Activated effector memory CD4-positive, alpha-beta T cell treated with anti-CD3 and anti-CD28 coated beads, Interleukin-2, amount 50 U/mL, for 16 hours (primary cell): ENCODE results near the gene DDHD1.
"Not testable (repeated sequence)": the region's sequence is repeated elsewhere in the genome, so short reads cannot be mapped to it uniquely, and the experiment has no call there.

Experiments
- DNase-seq: peaks from one replicate; pipeline ENCODE4 v3.0.0-alpha.2; 2020

Gene DDHD1

DNA sequence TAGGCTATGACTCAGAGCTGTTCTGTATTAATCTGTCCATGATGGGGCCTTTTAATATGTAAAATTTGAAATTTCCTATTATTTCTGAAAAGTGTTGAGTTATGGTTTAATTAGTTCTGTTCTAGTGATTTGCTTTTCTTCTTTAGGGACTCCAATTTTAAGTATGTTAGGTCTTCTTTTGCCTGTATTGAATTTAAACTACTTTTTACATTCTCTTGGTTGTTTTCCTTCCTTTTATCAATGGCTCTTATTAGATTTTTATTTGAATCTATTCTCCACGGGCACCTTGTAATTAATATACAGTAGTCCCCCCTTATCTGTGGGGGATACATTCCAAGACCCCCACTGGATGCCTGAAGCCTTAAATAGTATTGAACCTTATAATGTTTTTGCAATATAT, 46.4 kb downstream of the DDHD1 start:
- no peak for DNase-seq

DNA sequence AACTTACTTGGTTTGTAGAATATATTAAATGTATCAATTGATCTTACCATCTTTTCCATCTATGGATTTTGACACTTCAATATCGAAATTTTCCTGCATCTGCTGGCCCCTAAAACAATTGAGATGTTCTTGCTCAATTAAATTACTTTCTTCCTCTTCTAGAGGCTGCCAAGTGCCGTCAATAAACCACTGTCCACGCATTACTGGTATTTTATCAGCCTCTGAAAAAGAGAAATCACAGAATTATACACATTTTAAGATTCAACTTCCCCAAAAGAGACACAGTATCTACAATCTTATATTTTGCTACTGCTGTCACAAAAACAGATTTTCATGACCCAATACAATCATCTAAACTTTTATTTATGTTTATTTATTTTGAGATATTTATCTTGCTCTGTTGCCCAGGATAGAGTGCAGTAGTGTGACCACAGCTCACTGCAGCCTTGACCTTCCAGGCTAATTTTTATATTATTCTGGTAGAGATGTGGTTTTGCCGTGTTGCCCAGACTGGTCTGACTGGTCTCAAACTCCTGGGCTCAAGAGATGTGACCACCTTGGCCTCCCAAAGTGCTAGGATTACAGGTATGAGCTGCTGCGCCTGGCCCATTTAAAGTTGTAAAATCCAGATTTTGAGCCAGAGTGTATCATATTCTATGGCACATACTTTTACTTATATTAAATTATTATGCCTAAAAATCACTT, 49.3 kb downstream of the DDHD1 start:
- no peak for DNase-seq

DNA sequence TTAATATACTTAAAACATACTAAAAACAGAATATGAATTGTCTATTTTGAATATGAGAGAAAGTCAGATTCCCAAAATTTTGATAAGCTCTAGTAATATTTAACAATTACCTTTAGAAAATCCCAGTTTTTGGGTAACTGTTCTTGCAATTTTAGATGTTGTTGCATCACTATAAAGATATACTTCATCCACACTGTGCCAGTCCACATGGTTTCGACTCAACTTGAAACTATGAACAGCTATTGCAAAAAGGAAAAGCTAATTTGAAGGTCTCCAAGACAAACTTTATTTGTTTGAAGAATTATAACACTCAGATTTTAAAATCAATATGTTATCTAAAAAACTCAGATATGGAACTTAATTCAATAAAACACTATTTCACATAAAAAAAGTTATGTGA, 59.9 kb downstream of the DDHD1 start:
- DNase-seq: no peak

DNA sequence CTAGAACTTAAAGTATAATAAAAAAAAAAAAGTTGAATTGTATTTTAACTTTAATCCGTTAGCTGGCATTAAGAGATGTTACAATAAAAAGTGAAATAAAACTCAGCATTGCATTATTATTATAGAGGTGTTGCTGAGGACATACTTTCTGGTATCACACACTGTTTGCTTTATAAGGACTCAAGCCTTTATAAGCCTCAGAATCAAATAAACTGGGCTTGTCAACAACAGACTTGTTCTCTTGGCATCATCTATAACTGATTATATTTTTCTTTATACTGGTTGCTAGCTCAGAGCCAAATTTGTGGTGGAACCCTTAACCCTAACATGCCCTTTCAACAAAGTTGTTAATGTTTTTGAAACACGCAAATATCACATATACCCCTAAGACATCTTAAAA, 62.3 kb downstream of the DDHD1 start:
- no peak for DNase-seq

DNA sequence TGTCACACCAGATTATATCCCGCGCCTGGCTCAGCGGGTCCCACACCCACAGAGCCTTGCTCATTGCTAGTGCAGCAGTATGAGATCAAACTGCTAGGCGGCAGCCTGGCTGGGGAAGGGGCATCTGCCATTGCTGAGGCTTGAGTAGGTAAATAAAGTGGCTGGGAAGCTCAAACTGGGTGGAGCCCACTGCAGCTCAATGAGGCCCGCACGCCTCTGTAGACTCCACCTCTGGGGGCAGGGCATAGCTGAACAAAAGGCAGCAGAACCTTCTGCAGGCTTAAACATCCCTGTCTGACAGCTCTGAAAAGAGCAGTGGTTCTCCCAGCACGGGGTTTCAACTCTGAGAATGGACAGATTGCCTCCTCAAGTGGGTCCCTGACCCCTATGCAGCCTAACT, 68.2 kb downstream of the DDHD1 start:
- not testable (repeated sequence) for DNase-seq

DNA sequence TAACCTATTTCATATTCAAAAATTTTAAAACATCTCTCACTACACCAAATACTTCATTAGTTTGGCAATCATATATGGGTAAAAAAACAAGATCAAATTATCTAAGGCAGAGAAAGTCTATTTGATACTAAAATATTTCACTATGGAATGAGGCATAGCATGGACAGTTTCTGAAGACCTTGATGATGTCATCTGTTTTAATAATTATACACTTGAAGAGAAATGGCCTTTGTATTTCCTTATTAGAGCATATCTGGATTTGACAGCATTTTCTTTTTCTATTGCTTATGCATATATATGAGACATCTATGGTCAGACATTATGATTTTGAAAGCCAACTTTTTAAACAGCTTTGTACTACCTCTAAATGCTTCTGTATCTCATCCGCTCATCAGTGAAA, 88.6 kb downstream of the DDHD1 start:
- no peak for DNase-seq

DNA sequence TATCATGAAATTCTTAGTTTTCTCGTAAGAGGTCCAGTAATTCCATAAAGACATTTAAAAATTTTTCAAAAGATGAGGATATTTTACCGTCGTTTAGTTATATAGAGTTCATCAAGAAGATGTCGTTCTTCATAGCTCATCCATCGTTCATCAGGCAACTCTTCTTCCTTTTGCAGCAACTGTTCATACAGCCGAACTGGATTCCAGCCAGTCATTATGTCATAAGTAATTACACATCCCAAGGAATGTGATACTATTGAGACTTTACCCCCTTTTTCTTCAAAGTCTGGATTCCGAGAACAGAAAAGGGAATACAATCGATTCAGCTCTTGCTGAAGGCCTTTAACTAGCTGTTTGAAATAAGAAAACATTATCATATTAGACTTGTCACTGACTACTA, 90.3 kb downstream of the DDHD1 start:
- no peak for DNase-seq

DNA sequence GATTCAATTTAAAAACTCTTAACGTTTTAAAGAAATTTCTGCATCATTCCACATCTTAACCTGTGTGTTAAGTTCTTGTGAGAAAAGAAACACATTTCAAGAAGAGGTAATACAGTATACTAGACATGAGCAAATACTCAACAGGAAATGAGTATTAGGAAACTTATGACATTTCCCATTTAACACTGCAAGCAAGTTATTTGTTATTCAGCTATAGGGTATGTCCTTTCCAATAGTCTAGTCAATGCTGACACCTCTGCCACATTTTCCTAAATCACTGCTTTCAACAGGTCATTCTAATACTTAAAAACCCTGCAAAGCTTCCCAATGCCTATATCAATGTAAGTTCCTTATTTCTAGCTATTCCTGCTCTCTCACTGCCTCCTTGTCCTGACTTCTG, 93.1 kb downstream of the DDHD1 start:
- no peak for DNase-seq

DNA sequence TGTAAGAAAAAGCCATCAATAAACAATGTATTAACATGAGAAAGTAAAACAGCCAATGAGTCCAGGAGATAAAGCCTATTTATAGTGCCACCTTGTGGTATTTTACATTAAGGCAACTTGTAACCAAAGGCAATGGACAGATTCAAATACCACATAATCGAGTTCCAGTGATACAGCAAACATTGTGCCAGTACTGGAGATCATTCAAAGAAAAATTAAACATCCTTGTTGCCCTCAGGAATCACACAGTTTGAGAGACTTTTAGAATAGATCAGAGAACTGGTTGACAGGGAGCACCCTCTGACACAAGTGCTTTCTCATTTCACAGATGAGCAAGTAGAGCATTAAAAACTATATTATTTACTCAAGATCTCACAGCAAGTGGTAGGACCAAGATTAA, 98.1 kb downstream of the DDHD1 start:
- no peak for DNase-seq

DNA sequence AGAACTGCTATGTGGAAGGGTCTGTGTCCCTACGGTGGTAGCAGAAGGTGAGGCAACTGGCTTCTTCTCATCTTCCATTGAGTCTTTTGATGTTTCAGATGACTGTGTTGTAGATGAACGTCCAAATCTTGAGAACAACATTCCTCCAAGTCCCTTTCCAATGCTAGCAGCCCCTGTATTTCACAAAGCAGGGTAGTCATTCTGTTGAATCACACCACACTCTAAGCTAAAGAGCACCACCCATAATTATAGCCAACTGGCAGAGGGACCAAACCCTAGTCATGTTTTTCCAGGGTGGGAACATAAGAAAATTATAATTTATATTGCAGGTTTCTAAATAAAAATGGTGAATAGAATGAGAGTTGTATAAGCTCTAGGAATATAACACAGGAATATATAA, 98.7 kb downstream of the DDHD1 start:
- DNase-seq: no peak

DNA sequence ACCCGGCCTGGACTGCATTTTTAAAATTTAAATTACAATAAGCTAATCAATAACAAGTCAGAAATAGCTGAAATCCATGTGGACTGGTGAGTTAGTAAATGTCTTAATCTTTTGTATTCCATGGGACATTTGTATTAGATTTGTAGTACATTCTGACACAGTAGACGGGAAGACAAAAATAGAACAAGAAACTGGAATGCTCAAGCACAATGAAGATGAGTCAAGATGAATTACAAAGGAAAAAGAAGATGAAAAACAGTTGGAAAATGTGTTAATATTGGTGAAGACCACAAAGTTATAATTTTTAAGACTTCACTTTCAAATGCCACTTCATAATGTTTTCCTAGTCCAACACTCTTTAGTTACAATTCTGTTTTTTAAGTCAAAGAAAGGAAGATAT, 104.5 kb downstream of the DDHD1 start:
- no peak for DNase-seq

DNA sequence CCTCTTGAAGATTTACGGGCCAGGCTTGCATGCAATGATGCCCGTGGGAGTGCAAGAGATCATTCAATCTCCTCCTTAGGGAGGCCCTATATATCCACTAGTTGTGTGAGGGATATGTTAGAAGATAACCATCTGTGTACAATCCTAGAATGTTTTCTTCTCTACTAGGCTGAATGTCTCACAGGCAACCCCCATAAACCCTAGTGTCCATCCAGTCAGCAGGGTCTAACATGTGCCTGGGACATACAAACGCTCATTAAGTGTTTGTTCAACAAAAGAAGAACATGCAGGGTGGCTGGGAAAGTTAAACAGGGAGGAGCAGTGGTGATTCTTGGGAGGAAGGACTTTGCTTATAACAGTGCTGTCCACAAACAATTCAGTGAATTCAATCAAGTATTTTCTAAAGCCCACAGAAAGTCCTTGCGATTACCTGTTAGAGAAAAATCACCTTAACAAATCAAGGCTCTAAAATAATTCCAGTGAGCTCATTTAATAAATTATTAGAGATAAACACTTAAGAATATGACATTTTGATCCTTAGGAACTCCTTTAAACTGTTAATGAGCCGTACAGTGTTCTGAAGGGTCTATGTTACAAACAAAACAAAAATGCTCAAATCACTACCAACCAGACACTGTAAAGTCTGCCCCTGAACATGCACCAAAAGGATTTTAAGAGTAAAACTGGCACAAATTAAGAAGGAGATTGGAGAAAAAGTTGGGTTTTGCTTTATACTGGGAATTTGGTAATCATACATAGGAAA, 105.6 kb downstream of the DDHD1 start:
- DNase-seq: no peak

DNA sequence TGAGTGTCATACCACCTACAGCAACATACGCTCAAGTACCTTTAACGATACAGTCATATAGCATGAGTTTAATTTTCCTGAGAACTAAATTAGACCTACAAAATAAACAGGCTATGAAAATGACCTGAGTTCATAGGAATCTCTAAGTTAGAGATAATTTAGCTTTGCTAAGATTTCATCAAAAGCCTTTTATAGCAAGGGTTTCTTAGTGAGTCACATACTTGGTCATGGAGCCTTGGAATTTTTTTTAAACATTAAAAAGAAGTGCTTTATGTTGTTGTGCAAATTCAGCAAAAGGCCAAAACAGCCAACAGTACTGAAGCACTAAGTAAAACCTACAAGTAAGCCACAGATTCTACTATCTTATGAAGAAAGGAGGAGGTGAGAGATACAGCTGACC, 108.6 kb downstream of the DDHD1 start:
- no peak for DNase-seq

DNA sequence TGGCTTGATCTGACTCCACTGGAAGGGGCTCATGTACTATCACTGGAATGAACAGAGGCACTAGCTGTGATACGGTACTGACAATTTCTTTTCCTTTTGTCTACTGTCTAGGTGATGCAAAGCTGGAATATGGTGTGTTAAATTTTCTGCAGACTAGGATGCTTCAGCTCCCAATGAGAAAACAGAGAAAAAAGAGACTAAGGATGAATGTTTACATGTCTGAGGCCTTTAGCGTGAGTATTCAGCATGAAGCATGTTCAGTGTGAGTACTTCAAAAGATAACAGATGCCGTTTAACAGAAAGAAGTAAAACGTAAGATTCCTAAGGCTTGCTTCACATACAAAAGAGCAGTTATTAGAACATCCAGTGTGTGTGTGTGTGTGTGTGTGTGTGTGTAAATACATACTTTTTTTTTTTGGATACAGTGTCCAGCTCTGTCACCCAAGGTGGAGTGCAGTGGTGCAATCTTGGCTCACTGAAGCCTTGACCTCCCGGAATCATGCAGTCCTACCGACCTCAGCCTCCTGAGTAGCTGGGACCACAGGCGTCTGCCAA, 110.0 kb downstream of the DDHD1 start:
- no peak for DNase-seq

DNA sequence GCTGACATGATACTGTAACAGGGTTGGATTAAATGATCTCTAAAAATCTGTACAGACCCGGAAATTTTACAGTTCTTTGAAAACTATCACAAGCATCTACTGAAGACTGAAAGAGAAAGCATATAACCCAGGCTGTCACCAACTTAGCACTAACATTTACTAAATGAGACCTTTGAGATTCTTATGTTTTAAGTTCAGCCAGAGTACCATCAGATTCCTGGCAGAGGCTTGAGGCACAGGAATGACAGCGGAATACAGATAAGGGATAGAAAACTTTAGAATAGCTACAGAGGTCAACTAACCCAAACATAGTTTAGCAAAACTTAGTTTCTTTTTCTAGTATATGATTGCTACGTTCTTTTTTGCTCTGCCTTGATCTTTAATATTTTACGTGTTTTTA, 110.6 kb downstream of the DDHD1 start:
- no peak for DNase-seq

DNA sequence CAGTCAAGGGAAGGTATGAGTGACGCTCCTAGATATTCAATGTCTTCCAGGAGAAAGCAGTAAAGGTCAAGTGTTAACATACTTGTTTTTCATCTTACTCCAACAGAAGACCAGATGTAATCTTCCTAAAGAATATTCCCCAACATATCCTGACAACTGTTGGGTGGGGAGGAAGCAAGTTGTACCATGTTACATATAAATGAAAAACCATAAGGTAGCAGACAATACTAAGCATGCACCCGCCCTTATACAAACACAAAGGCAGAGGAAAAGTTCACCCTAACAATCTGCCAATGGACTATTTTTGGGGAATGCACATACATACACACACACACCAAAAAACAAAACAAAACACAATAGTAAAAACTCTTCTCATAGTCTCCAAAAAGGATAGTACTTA, 112.1 kb downstream of the DDHD1 start:
- no peak for DNase-seq

DNA sequence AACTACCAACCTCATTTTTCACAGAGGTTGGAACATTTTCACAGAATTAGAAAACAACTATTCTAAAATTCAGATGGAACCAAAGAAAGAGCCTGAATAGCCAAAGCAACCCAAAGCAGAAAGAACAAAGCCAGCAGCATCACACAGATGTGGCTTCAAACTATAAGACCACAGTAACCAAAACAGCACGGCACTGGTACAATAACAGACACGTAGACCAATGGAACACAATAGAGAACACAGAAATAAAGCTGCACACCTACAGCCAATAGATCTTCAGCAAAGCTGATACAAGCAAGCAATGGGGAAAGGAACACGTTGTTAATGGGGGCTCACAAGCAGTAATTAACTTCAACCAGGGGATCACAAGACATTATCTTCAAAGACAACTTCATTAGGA, 114.5 kb downstream of the DDHD1 start:
- no peak for DNase-seq

DNA sequence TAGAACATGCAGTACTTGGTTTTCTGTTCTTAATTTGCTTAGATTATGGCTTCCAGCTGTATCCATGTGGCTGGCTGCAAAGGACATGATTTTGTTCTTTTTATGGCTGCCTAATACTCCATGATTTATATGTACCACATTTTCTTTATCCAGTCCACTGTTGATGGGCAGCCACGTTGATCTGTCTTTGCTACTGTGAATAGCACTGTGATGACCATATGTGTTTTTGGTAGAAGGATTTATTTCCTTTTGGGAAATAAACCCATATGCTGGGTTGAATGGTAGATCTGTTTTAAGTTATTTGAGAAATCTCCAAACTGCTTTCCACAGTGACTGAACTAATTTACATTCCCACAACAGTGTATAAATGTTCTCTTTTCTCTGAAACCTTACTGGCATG, 116.1 kb downstream of the DDHD1 start:
- DNase-seq: no peak

DNA sequence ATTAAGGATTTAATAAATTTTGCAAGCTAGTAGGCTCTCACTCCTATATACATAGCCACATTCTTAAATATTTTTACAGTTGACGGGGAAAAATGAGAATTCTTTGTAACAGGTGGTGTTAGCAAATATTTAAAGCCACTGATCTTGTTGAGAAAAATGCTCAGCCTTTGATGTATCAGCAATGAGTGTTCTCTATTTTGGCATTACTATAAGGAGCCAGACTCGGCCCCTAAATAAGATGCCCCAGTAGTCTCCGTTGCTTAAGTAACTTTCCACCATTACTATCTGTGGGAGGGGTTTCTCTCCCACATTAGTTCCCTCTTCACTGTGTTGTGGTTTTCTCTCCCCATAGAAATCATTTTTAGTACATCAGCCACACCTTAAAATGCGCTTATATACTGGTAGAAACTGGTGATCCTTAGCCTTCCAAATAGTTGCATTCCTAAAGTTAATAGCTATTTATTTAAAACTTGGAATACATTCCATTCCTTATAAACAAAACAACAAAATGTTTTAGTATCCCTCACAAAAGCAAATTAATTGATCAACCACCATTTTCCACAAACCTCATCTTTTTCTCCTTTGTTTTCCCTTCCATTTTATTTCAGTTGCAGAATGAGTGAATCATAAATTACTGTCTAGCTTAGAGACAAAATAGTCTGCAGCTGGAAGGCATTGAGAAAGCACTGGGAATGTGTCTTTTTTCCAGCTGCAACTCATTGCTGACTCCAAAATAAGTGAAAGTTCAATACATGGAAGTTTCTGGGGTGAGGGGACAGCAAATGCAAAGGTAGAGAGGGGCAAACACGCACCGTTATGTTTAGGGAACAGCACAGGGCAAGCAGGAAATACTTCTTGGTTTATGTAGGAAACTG, 117.5 kb downstream of the DDHD1 start:
- DNase-seq: no peak

DNA sequence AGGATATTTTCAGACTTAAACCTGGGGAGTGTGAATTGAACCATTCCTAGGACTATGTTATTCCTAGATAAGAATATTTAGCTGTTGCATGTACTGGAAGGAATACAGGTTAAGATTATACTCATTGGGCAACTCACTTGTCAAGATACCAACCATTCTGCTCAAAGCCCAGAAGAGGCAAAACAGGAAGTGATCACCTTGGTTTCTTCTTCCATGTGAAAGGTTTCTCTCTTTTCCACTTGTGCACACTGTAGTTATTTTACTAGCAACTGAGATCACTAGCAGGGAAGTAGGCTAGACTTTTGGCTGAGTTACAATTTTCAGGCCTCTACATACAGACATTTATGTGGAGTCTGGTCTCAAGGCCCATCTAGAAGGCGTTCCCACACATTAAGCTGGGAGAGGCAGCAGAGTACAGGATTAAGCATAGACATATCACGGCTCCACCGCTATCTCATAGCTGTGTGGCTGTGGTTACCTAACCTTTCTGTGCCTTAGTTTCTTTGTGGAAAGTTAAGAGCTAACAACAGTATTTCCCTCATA, 118.4 kb downstream of the DDHD1 start:
- no peak for DNase-seq

DNA sequence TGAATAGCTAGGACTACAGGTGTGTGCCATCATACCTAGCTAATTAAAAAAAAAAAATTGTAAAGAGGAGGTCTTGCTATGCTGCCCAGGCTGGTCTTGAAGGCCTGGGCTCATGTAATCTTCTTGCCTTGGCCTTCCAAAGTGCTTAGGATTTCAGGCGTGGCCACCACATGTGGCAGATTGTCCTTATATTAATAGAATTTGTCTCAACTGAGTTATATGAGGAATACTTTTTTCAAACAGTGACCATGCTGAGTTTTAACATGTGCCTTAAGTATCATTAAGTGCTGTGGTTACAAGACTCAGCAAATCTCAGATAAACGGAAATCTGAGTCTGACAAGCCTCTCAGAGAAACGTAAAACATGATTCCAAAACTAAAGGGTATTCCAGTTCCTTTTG, 119.1 kb downstream of the DDHD1 start:
- no peak for DNase-seq

DNA sequence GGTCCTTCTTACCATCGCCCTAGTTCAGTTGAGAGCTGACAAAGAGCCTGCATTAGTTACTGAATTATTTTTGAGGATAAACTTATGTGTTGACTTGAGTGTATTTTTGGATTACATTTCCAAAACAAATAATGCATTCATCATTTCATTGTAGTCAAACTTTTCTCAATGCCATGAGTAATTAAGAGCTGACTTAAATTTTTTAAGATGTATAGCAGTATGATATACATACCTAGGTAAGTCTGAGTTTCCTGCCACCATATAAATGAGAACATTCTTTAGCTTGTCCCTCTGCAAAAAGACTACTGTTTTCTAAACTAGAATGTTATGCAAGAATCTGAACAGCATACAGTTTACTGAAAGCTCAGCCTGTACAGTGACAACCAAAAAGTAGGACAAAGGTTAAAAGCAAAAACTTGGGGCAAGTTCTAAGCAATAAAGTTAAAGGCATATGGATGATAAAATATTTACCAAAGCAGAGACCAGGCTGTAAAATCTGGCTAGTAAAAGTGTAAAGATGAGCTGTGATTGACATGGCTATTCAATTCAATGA, 120.2 kb downstream of the DDHD1 start:
- no peak for DNase-seq
